MCF 10A (cell line): ENCODE data around the gene BMP8B. TPM values are rescaled to one million over a fixed set of nuclear protein-coding genes. Genes with fewer than 3 reads are reported as not detected.
"Not testable (repeated sequence)": the region's sequence is repeated elsewhere in the genome, so short reads cannot be mapped to it uniquely, and the experiment has no call there.

Experiments used
- BruUV-seq: library from RNA; stranded (reverse); fragments of 400-500 nt; replicated peaks from 2 replicates; lab custom pipeline; 2021; lab: Mats Ljungman, UMichigan
- CTCF ChIA-PET: fragments of 300-600 bp; sonication (Branson Sonifier 250); formaldehyde crosslinking; extraction: SDS; loops from one replicate; lab custom pipeline; 2021; ENCODE audit warnings: antibody characterized with exemption, inconsistent platforms; lab: Yijun Ruan, JAX
- POLR2A ChIA-PET: fragments of 300-600, 350-650 bp; sonication (Branson Sonifier 250); formaldehyde crosslinking; extraction: SDS; loops from one replicate; lab custom pipeline; 2020; ENCODE audit warnings: antibody characterized with exemption, inconsistent platforms; lab: Yijun Ruan, JAX
- DNase-seq: peaks from one replicate; pipeline ENCODE4 v3.0.0-alpha.2; 2018; ENCODE audit not compliant: unreplicated experiment
- H3K27ac Mint-ChIP-seq: one replicate; pipeline ENCODE4 v1.8.0; 2022; ENCODE audit warnings: mild to moderate bottlenecking, low read depth, mixed read lengths; ENCODE audit not compliant: unreplicated experiment
- H3K27me3 Mint-ChIP-seq: one replicate; pipeline ENCODE4 v1.8.0; 2022; ENCODE audit warnings: mixed read lengths; ENCODE audit not compliant: insufficient read depth, unreplicated experiment
- H3K36me3 Mint-ChIP-seq: one replicate; pipeline ENCODE4 v1.8.0; 2022; ENCODE audit warnings: mild to moderate bottlenecking, moderate library complexity, mixed read lengths; ENCODE audit not compliant: insufficient read depth, unreplicated experiment
- H3K4me1 Mint-ChIP-seq: one replicate; pipeline ENCODE4 v1.8.0; 2022; ENCODE audit warnings: mixed read lengths; ENCODE audit not compliant: insufficient read depth, unreplicated experiment
- H3K4me3 Mint-ChIP-seq: one replicate; pipeline ENCODE4 v1.8.0; 2022; ENCODE audit warnings: mild to moderate bottlenecking, moderate library complexity, mixed read lengths; ENCODE audit not compliant: unreplicated experiment
- H3K9me3 Mint-ChIP-seq: one replicate; pipeline ENCODE4 v1.8.0; 2022; ENCODE audit warnings: mixed read lengths; ENCODE audit not compliant: unreplicated experiment
- intact Hi-C: fragments of 100-400 bp; cut with micrococcal nuclease; formaldehyde crosslinking; loops from 2 replicates; pipeline ENCODE4 v1.14.1; 2022
- total RNA-seq: library from RNA; stranded (reverse); gene quantifications from 2 replicates; pipeline ENCODE4 v1.2.3, GENCODE V29; 2022

BMP8B gene
- total RNA-seq, 1 experiment from 2014 or later: 0.21 TPM

DNA sequence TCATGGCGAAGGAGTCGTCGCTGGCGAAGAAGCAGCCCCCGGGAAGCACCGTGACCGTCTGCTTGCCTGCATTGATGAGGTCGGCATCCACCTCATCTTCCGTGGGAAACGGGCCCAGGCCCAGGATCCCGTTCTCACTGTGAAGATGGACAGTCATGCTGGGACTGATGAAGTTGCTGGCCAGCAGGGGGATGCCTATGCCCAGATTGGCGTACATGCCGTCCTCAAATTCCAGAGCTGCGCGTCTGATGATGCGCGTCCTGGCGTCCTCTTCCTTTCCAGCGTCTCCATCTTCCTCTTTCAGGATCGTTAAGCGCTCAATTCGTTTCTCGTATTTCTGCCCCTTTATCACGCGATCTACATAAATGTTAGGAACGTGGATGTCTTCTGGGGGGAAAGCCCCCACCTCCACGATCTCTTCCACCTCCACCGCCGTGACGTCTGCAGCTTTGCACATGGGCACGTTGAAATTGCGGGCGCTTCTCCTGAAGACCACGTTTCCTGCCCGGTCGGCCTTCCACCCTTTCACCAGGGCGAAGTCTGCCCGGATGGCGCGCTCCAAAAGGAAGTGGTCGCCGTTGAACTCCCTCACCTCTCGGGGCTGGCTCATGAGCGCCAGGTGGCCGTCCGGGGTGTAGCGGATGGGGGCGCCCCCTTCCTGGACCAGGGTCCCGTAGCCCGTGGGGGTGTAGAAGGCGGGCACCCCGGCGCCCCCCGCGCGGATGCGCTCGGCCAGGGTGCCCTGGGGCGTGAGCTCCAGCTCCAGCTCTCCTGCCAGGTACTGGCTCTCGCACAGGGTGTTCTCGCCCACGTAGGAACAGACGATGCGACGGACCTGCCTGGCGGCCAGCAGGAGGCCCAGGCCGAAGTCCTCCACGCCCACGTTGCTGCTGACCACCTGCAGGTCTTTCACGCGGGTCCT is 18.3 kb downstream of the BMP8B start:
- intact Hi-C loops, POLR2A ChIA-PET, H3K36me3 Mint-ChIP-seq, CTCF ChIA-PET, BruUV-seq, H3K4me1 Mint-ChIP-seq, H3K9me3 Mint-ChIP-seq, DNase-seq, H3K4me3 Mint-ChIP-seq, H3K27ac Mint-ChIP-seq, H3K27me3 Mint-ChIP-seq: not testable (repeated sequence)

DNA sequence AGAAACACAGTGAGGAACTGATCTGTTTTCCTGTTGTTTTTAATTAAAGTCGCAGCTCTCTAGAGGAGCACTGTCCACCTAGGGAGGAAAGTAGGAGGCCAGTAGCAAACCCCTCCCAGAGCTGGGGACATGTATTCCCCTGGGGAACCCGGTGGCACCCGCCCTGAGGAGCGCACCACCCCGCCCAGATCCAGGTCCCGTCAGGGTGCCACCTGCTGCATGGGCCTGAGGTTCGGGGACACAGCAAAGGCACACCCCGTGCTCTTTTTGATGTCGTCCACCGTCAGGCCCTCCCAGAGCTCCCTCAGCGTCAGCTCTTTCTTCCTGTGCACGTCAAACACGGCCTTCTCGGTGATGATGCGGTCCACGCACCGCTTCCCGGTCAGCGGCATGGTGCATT is 19.2 kb downstream of the BMP8B start:
- H3K27ac Mint-ChIP-seq, CTCF ChIA-PET, intact Hi-C loops, POLR2A ChIA-PET, H3K9me3 Mint-ChIP-seq, BruUV-seq, H3K36me3 Mint-ChIP-seq, H3K4me1 Mint-ChIP-seq, H3K4me3 Mint-ChIP-seq, DNase-seq, H3K27me3 Mint-ChIP-seq: not testable (repeated sequence)

GRCh38 chr1:39766466-39766865 is 22.2 kb downstream of the BMP8B start:
- H3K4me3 Mint-ChIP-seq, BruUV-seq, H3K36me3 Mint-ChIP-seq, H3K27me3 Mint-ChIP-seq, H3K27ac Mint-ChIP-seq, H3K4me1 Mint-ChIP-seq, POLR2A ChIA-PET, intact Hi-C loops, H3K9me3 Mint-ChIP-seq, DNase-seq: not testable (repeated sequence)
- CTCF ChIA-PET: interaction anchor here (0.6 kb wide), 1 partner anchor 509 kb away, joined by 3 read pairs; no protein-coding TSS in a partner anchor

DNA sequence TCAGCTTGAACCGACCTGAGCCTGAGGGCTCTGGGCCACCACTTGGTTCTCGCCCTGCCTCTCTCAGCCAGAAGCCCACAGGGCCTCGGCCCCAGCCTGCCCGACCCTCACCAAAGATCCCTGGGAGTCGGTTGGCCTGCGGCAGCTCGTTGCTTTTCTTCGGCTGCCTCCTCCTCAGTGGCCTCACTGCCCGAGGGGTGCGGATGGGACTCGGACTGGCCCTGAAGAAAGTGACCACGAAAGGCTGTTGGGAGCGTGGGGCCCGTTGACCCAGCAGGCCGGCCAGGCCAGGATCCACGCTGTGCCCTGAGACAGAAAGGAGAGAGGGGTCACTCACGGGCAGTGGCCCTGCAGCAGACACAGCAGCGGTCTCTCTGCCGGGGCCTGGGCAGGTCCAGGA is 24.2 kb downstream of the BMP8B start:
- H3K27ac Mint-ChIP-seq, BruUV-seq, DNase-seq, H3K9me3 Mint-ChIP-seq, H3K36me3 Mint-ChIP-seq, H3K4me1 Mint-ChIP-seq, CTCF ChIA-PET, H3K27me3 Mint-ChIP-seq, H3K4me3 Mint-ChIP-seq, POLR2A ChIA-PET: not testable (repeated sequence)
- intact Hi-C loops: loop anchor here (5.0 kb wide), 1 partner anchor 242 kb away; no protein-coding TSS in a partner anchor

- H3K27ac Mint-ChIP-seq, H3K4me1 Mint-ChIP-seq: not testable (repeated sequence)
Measured at GRCh38 chr1:39763619-39764374, 24.9 kb downstream of the BMP8B start.

More at GRCh38 chr1:39763619-39764374, 24.9 kb downstream of the BMP8B start:
- H3K27me3 Mint-ChIP-seq, H3K36me3 Mint-ChIP-seq, BruUV-seq, POLR2A ChIA-PET, CTCF ChIA-PET, H3K4me3 Mint-ChIP-seq, DNase-seq, H3K9me3 Mint-ChIP-seq: not testable (repeated sequence)
- intact Hi-C loops: loop anchor here (5.0 kb wide), 1 partner anchor 241 kb away; no protein-coding TSS in a partner anchor
